ENCODE data around the gene RETNLB.

Gene RETNLB

GRCh38 chr3:108757404-108757982, at the start of gene RETNLB:
RETNLB (minus strand) TSS chr3:108757410; CDS start chr3:108757185, 225 bp downstream.
- no peak for DNase-seq

GRCh38 chr3:108806316-108806715, 49.1 kb upstream of the RETNLB start:
- DNase-seq, result peak; percentile 20

GRCh38 chr3:108804966-108805365, 47.8 kb upstream of the RETNLB start:
- no peak for DNase-seq

GRCh38 chr3:108804437-108804836, 47.2 kb upstream of the RETNLB start:
- no peak for DNase-seq

GRCh38 chr3:108791473-108791872, 34.3 kb upstream of the RETNLB start:
- no peak for DNase-seq

GRCh38 chr3:108780235-108780634, 23.0 kb upstream of the RETNLB start:
- peak; percentile 22 for DNase-seq

- DNase-seq, result no peak
These were observed 22.3 kb upstream of the RETNLB start for GRCh38 chr3:108779496-108779895.

GRCh38 chr3:108775649-108776048, 18.4 kb upstream of the RETNLB start:
- no peak for DNase-seq

- no peak for DNase-seq
These were observed 10.0 kb upstream of the RETNLB start for GRCh38 chr3:108767253-108767652.

GRCh38 chr3:108755686-108756085, 1.5 kb downstream of the RETNLB start:
- DNase-seq, result no peak

GRCh38 chr3:108744762-108745161, 12.4 kb downstream of the RETNLB start:
- DNase-seq, result no peak

GRCh38 chr3:108742929-108743328, 14.3 kb downstream of the RETNLB start:
- DNase-seq, result no peak

GRCh38 chr3:108736821-108737220, 20.4 kb downstream of the RETNLB start:
- no peak for DNase-seq

- no peak for DNase-seq
These were observed 28.3 kb downstream of the RETNLB start for GRCh38 chr3:108728934-108729333.

GRCh38 chr3:108728105-108728504, 29.1 kb downstream of the RETNLB start:
- no peak for DNase-seq

- no peak for DNase-seq
These were observed 33.1 kb downstream of the RETNLB start for GRCh38 chr3:108724101-108724500.

GRCh38 chr3:108722724-108723123, 34.5 kb downstream of the RETNLB start:
- no peak for DNase-seq

GRCh38 chr3:108719178-108719806, 37.9 kb downstream of the RETNLB start:
- no peak for DNase-seq

GRCh38 chr3:108718454-108718853, 38.8 kb downstream of the RETNLB start:
- no peak for DNase-seq

- DNase-seq, result no peak
These were observed 43.4 kb downstream of the RETNLB start for GRCh38 chr3:108713816-108714215.

- DNase-seq, result no peak
These were observed 44.1 kb downstream of the RETNLB start for GRCh38 chr3:108713009-108713516.
